GM19025 (cell line): ENCODE measurements around the gene MBP.
"Not testable (repeated sequence)": the region's sequence is repeated elsewhere in the genome, so short reads cannot be mapped to it uniquely, and the experiment has no call there.

Experiments used
- ATAC-seq: cut with Tn5 transposase; IDR thresholded peaks from one replicate; pipeline ENCODE4 v1.9.1; 2021; ENCODE audit warnings: mild to moderate bottlenecking, low read depth, moderate library complexity; ENCODE audit not compliant: unreplicated experiment

MBP gene

DNA sequence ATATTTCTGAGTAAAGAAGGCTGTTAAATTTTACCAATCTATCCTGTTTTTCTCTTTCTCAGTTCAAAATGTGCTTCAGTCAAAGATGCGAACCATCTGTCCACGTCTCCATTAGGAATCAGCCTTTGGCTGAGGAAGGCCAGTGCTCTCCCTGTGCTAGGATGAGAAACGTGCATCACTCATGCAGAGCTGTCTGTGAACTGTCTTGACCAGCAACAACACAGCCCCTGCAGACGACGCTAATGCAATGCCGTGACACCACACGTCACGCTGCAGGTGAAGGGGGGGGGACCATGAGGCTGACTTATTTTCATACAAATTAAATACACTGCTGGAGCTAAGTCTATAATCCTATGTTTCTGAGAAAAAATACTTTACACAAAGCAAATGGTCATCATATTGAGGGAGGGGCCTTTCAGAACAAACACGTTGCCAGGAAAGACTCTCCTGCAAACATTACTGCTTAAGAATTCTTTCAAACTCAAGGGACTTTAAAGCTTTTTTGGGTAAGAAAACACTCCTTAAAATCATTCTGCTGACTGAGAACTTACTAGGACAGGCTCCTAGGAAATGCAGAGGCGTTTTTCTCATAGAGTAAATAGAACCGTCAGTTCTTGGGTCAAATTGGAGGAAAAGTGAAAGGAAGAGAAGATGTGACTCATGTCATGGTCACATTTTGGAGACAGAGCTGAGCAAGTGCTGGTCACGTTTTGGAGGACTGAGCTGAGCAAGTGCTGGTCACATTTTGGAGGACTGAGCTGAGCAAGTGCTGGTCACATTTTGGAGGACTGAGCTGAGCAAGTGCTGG lies 97.0 kb downstream of the MBP start:
- ATAC-seq = no peak

DNA sequence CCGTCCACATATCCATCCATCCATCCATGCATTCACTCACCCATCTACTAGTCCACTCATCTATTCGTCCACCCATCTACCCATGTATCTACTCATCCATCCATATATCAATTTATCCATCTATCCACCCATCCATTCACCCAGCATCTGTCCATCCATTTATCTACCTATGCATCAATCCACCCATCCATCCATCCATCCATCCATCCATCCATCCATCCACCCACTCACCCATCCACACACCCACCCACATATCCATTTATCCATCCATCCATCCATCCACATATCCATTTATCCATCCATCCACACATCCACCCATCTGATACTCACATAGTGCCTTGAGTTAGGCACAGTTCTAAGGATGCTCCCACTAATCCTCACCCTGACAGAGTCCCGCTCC lies 99.0 kb downstream of the MBP start:
- no peak for ATAC-seq

DNA sequence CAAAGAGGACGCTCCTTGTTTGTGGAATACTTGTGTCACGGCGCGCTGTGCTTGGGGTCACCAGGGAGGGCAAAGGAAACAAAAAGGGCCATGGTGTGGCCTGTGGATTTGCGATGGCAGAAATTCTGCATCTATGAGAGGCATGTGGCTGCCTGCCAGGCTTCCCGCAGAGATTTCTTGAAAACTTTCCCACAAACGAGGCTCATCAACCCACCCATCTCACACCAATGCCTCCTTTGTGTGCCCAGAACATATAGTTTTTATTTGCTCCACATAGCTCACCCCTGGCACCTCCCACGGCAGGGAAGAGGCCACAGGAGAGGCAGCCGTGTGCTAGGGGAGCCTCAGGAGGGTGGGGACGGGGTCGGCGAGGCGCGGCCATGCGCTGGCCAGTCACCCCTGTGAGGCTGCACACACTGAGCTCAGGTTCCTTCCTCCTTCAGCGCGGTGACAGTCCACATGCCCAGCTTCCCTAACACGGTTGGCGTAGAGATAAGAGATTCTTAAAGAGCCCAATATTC lies 100.3 kb downstream of the MBP start:
- no peak for ATAC-seq

DNA sequence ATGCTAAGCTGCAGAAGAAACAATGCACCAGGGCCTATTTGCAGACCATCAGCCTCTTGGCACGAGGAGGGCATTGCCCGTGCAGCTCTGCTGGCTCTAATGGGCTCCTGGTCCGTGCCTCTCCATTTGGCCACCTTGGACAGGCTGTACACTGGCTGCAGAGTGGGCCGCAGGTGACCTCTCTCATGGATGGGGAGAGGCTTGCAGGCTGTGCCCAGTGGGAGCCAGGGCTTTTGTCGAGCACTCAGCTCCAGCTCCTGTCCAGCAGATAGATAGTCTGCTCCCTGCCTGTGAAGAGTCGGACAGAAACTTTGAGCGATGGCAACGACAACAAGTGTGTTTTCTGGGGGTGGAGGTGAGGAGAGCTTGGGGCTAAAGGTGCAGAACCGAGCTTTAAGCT lies 100.9 kb downstream of the MBP start:
- ATAC-seq = no peak

DNA sequence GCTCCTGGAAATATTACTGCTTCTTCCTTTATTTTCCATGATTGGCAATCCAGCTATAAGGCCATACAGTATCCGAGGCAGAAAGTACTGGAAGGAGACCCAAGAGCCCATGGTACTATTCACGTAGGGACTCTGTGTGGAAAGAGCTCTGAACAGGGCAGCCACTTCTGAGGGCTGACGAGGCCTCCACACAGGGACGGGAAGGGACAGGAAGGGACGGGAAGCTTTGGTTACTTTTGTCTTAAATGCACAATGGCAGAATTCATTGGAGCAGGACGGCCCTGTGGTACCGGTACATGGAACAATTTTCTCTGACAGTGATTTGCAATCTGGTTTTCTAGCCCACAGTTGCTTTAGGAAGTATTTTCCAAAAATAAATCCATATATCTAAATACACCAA lies 102.4 kb downstream of the MBP start:
- no peak for ATAC-seq

DNA sequence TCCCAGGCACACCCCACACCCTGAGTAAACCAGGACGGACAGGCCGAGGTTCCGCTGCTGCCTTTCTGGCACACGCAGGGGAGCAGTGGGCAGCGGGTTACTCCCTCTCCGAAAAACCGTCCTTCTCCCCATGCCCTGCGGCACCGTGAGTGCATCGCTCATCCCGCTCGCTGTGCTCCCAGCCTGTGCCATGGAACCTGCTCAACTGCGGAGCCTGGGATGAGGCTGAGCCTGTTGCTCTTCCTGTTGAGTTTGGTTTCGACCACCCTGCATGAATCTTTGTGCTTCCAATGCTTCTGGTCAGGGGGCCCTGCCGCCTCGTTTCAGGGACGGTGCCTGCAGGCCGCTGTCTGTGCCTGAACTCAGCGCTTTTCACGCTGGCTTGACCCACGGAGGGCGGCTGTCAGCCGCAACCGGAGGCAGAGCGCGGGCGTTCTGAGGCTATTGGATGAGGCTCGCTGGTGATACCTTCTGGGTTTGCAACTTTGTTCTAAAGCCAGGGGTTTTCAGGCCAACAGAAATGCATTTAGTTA lies 106.7 kb downstream of the MBP start:
- no peak for ATAC-seq

DNA sequence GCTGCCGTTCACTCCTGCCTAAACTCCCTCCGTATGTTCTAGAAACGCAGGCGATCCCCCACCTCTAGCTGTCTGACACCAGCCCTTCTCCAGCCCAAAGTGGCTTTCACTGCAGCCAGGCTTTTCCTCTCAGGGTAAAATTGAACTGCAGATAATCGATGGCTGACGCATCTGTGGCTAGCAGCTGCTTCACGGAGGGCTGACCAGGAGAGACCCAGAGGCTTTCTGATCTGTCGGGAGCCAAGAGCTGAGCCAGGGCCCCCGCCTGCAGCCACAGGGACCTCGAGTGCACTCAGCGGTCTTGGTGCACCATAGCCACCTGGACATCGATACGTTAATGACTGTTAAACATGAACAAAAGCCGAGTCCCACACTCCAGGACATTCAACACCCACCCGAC lies 107.5 kb downstream of the MBP start:
- no peak for ATAC-seq

DNA sequence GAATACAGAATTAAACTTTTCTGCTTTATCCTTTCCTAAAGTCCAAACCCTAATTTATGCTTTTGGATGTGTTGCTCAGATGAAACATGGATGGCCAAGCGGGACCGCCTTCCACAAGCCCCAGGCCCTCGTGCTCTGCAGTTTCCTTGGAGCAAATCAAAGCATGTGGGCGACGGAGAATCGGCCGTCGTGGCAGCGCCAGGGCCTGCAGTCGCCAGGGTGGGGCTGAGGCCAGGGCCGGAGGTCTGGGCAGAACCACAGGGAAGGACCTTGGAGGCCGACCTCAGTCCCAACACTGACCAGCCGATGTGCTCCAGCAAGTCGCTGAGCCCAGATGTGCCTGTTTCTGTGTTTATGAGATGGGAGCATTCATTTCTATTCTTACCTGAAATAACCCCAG lies 108.1 kb downstream of the MBP start:
- ATAC-seq = no peak

DNA sequence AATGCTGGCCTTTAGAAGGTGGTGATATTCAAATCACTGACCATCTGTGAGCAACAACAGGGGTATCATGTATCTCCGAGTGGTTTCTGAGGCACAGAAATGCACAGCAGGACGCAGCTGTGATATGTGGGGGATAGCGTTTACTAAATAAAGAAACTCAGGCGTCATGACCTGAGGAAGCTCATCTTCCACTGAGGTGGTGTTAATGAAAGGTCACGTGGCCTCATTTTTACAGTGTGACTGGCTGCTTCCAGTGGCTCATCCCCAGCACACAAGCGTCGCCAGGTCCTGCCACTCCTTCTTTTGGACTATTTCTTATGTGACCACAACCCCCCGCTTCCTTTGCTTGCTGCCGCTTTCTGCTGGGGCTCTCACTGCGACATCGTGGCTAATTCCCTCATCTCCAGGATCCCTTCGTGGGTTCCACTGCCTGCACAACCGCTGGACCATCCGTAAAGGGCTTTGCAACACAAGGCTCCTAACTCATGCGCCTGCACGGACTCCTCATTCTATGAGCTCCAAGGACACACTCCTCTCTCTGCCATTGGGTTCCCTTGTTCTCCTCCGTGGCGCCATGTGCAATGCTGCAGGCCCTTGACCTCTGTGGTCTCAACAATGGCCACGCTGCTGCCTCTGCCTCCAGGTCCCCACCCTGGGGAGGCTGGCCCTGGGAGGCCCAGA lies 109.3 kb downstream of the MBP start:
- no peak for ATAC-seq

DNA sequence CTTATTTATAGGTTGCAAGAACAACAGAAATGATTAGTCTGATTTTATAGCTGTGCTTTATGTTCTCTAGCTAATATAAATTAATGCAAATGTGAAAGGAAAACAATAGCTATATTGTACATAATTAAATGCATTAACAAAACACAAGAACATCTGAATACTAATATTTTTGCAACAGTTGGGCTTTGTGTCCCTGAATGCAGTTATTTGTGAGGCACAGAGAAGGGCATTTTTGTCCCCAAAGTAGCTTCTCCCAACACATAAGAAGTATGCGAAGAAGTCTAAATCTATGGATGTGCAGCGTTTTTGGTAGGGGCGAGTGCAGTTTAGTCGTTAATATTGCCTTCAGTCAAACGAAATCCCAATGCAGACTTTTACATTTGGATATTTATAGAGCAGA lies 110.0 kb downstream of the MBP start:
- ATAC-seq = no peak

DNA sequence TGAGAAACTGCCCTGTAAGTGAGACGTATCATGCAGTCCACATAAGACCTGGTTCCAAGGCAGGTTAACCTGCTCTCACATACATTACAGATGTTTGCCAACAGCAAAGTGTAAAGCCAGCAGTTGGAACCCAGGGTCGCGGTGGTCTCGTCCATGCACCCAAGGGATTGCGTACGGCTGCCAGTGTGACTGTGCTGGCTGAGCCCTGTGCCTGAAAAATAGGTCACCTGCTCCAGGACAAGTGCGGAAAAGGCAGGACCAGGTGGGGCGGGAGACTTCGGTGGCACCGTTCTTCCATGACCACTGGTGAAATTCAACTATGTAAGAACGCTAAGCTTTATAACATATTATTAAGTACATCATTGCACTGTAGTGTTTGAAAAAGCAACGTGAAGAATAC lies 110.5 kb downstream of the MBP start:
- no peak for ATAC-seq

DNA sequence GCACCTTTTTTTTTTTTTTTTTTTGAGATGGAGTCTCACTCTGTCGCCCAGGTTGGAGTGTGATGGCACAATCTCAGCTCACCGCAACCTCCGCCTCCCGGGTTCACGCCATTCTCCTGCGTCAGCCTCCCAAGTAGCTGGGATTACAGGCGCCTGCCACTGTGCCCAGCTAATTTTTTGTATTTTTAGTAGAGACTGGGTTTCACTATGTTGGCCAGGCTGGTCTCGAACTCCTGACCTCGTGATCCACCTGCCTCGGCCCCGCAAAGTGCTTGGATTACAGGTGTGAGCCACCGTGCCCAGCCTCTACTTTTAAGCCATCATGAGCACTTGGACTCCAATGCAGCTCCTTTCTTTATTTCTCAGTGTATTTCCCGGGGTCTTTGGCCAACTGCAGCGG lies 111.1 kb downstream of the MBP start:
- ATAC-seq = not testable (repeated sequence)

DNA sequence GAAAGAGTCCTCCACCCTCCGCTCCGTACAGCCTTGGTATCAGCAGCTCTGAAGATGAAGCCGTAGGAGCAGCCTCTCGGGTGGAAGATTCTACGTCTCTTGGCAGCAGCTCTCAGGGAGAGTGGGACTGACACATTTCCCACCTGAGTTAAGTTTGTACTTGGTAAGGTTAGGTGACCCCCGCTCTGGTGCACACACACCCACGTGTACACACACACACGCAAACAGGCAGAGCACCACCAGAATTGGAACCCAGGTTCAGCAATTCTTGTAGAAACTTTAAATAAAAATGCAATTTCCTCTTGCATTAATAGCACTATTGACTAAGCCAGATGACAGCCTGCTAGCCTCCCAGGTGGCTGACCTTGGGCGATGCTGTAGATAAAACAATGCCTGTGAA lies 111.5 kb downstream of the MBP start:
- ATAC-seq = no peak

DNA sequence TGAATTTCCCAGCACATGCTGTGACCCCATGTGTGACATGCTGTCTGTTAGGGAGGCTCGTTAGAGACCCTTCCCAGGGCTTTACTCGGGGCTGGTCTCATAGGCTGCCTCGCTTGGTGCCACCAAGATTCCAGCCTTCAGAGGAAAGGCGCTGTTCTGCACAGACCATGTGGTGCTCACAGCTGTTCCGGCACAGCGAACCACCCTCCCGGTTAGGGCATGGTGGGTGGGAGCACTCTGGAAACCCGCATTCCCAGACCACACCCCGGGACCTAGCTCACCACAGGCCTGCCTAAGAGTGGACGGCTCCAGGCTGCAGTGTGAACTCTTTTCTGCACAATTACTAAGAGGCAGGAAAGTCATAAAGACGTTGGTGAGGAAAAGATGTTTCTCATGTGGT lies 112.0 kb downstream of the MBP start:
- no peak for ATAC-seq

DNA sequence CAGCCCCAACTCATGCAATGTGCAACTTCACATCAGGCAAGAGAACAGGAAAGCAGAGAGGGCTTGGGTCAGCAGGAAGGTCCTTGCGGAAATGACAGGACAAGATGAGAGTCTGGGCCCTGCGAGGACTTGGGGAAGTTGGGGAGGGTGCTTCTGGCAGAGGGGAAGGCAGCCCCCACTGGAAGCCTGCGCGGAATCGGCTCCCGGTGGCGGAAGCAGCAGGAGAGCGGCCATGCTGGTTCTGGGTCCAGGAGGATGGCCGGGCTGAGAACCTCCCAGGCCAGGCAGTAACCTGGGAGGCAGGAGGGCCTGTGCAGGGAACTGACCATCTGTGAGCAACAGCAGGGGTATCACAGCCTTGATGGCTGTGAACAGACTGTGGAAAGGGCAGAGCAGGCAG lies 112.9 kb downstream of the MBP start:
- ATAC-seq = no peak

DNA sequence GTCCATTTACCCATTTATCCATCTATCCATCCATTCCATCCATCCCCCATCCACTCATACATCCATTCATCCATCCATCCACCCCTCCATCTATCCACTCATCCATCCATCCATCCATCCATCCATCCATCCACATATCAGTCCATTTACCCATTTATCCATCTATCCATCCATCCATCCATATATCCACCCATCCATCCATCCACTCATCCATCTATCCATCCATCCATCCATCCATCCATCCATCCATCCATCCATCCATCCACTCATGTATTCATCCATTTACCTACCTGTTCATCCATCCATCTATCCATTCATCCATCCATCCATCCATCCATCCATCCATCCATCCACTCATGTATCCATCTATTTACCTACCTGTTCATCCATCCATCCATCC lies 113.9 kb downstream of the MBP start:
- ATAC-seq = not testable (repeated sequence)

DNA sequence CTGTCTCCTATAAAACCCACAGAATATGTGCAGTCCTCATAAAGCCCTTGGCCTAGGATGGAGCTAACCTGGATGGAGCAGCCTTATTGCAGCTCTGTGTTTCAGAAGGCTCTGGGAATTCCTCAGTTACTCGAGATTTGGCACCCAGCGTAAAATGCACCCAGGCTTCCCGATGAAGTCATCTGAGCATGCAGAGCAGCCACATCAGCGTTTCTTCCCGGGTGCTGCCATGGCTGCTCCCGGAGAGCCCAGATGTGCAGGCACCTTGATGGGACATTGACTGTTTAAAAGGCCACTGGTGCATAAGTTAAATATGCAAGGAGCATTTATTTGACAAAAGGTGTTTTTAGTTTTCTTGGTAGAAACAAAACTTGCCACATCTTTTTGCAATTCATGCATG lies 115.2 kb downstream of the MBP start:
- ATAC-seq = no peak

DNA sequence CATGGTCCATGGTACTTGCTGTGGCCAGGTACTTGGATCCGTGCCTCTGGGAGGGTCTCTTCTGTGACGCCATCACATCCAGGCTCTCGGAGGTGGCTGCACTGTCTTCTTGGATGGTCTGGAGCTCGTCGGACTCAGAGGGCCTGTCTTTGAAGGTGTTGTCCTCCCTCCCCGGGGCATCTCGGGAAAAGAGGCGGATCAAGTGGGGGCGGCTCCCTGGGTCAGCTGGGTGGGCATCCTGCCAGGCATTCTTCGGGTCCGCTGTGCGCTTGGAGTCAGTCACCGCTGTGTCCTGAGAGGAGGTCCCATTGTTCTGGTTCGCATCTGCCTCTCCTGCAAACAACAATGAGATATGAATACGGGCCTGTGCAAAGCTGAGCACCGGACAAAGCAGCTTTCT lies 115.6 kb downstream of the MBP start:
- ATAC-seq = no peak

DNA sequence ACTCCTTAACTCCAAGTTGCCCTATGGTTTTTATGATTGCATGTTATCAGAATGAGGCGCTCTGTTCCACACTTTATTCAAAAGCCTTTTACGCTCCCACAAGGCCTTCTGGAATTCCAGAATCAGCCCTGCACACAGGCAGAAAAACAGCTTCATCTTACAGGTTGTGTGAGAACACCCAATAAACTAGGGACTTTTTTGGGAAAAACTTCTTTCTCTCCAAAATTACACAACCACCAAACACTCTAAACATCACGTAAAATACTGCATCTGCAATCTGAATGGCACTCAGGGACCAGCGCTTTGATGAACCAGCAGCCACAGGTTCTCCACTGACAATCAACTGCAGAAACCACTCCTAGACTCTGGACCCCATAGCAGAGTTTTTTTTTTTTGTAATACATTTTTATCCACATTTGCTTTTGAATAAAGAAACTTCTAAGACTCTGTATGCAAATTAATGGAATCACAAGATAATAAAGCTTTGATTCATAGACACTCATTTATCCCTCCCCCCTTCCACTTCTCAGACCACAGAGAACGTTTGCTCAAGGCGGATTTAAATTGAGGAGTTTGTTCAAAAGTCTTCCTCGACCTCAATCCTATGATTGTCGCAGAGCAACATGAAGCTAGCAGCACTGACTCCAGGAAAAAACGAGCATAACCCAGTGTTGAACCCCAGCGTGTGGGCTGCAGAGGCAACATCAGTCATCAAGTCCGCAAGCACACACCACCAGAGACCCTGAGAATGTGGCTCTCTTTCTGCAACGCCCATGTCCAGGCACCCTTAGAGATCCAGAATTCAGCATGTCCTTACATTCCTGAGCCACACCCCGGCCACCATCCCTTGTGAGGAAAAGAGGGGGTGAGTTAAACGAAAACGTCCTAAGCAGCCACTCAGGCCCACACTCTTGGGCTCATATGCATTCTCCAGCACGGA lies 116.5 kb downstream of the MBP start:
- ATAC-seq = no peak

DNA sequence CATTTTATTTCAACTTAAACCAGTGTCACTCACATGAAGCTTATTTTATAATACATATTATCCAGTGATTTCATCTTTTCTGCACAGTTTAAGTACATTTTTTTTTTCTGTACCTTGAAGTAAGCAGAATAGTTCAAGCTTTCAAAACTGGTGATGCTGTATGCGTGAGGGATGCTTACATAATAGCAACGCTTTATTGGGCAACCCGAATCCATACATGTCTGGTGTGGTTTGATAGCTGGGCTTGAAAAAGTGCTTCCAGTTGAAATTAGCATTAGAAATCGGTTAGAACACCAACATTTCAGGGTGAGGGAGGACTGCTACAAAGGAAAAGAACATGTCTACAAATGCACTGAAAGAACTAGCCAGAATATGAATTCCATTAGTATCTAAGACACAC lies 117.4 kb downstream of the MBP start:
- ATAC-seq = no peak

DNA sequence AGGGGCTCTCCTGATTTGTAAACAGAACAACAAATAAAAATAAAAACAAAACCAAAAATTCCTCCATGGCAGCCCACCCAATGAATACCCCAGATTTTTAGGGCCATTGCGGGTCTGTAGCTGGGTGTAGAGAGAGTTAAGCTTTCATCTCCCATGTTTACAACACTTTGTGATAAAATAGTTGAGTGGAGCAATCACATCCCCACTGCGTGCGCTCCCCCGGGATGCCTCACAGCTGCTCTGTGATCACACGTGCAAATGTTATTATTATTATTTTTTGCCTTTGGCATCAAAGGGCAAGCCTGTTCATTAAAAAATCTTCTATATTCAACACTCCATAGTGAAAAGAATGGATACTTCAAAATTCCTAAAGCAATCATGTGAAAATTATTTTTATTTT lies 118.0 kb downstream of the MBP start:
- no peak for ATAC-seq
